Lung (tissue), 12 donors: ENCODE data around the gene GMFB. TPM values are rescaled to one million over a fixed set of nuclear protein-coding genes. Genes with fewer than 3 reads are reported as not detected.

Experiments
- ATAC-seq: fragments of 200-7000 bp; cut with Tn5 transposase; one replicate; pipeline ENCODE4 v1.9.1; 2020; ENCODE audit warnings: moderate number of reproducible peaks; ENCODE audit not compliant: insufficient read depth, low FRiP score
- DNase-seq, 3 donors: peaks; one replicate each; pipeline ENCODE4 v3.0.0-alpha.2; 2013 to 2017
- H3K27ac ChIP-seq, 2 donors: one replicate each; pipeline ENCODE4 v1.5.1; 2013; ENCODE audit warnings: mild to moderate bottlenecking in 2 of 2, moderate library complexity in 2 of 2, control low read depth in 1 of 2, inconsistent platforms in 1 of 2, low read depth in 1 of 2, low read length in 1 of 2
- H3K27me3 ChIP-seq, 3 donors: one replicate each; pipeline ENCODE4 v1.5.1; 2013; ENCODE audit warnings: low read length in 2 of 3; ENCODE audit not compliant: control insufficient read depth in 3 of 3, insufficient read depth in 3 of 3
- H3K36me3 ChIP-seq, 4 donors: one replicate each; pipeline ENCODE4 v1.5.1; 2013; ENCODE audit warnings: low read length in 4 of 4, mild to moderate bottlenecking in 1 of 4, moderate library complexity in 1 of 4; ENCODE audit not compliant: control insufficient read depth in 4 of 4, insufficient read depth in 4 of 4
- H3K4me1 ChIP-seq, 5 donors: one replicate each; pipeline ENCODE4 v1.5.1; 2013; ENCODE audit warnings: low read length in 5 of 5, mild to moderate bottlenecking in 2 of 5, moderate library complexity in 1 of 5; ENCODE audit not compliant: control insufficient read depth in 5 of 5, insufficient read depth in 5 of 5
- H3K4me3 ChIP-seq: one replicate; pipeline ENCODE4 v1.5.1; 2013; ENCODE audit warnings: mild to moderate bottlenecking, control low read depth, moderate library complexity
- H3K9ac ChIP-seq, 2 donors: one replicate each; pipeline ENCODE4 v1.5.1; 2013; ENCODE audit warnings: low read length in 2 of 2, control low read depth in 1 of 2; ENCODE audit not compliant: insufficient read depth in 1 of 2
- H3K9me3 ChIP-seq, 4 donors: one replicate each; pipeline ENCODE4 v1.5.1; 2013; ENCODE audit warnings: low read length in 3 of 4, mild to moderate bottlenecking in 1 of 4, moderate library complexity in 1 of 4; ENCODE audit not compliant: control insufficient read depth in 4 of 4, insufficient read depth in 3 of 4
- CTCF ChIP-seq: IDR thresholded peaks from 2 replicates; pipeline ENCODE4 v1.5.1; 2012; ENCODE audit warnings: mild to moderate bottlenecking; ENCODE audit errors: control extremely low read depth, extremely low read depth
- WGBS, 2 donors: extraction: QIAGEN DNeasy Blood & Tissue Kit; methylation state at CpG; one replicate each; pipeline ENCODE4 v1.1.7; 2013; 5-methylcytosine and 5-hydroxymethylcytosine counted together
- polyA plus RNA-seq, 2 donors: library from polyadenylated mRNA; stranded (reverse); fragments of 200-250 nt; gene quantifications; one replicate each; pipeline ENCODE4 v1.2.1, GENCODE V29; 2013
- total RNA-seq, 2 donors: library from RNA; depleted of rRNA in 1 of 2; stranded (reverse); fragments of >200 nt in 1 of 2; gene quantifications; one replicate each; pipeline ENCODE4 v1.2.1, GENCODE V29; 2014 to 2021
- donor health status: control.
- donor health status: control.
- donor health status: Bipolar disorder and iron deficiency.
- donor health status: healthy.
- donor health status: DM: yes; HTN: yes; CAD: no.

Gene GMFB
- total and polyA plus RNA-seq, 4 donors = 15.6 to 55.8 (median 35.9) TPM

- Histone ChIP-seq H3K4me3 (peak within 1 kb of the TSS; percentile 92), H3K27ac (peak within 1 kb of the TSS; percentile 67 to 85)
Observed at GRCh38 chr14:54509546-54510501, 21.0 kb upstream of the GMFB start, which contains the start of gene CGRRF1. CGRRF1 (plus strand) TSS chr14:54509906; CDS start chr14:54509960, 54 bp downstream.

GRCh38 chr14:54503486-54503885 lies 14.7 kb upstream of the GMFB start:
- TF ChIP-seq CTCF = no peak
- WGBS, 2 donors = 57 to 70% methylated on average over 3 of the region's 3 CpGs
- H3K9ac ChIP-seq = no peak overlapping the region
- DNase-seq (peak; percentile 14 to 45 (median 29)), ATAC-seq (no peak)
- H3K36me3 ChIP-seq = no peaks in the 10 kb centered on the region
- H3K4me3 ChIP-seq = no peak overlapping the region
- H3K4me1 ChIP-seq = no peaks in the 10 kb centered on the region
- no peak overlapping the region for H3K27ac ChIP-seq
- H3K9me3 ChIP-seq = no peaks in the 10 kb centered on the region
- H3K27me3 ChIP-seq = no peaks in the 10 kb centered on the region

More at GRCh38 chr14:54509546-54510501, 21.0 kb upstream of the GMFB start, which contains the start of gene CGRRF1:
- Histone ChIP-seq H3K36me3 (peaks cover 0 to 7% (median under 1%) of the 10 kb centered on the region in 4 donors), H3K4me1 (peaks cover 0 to 25% (median 2%) of the 10 kb centered on the region in 5 donors), H3K9me3 (no peaks in the 10 kb centered on the region), H3K27me3 (no peaks in the 10 kb centered on the region), H3K9ac (peak within 1 kb of the TSS; percentile 83 to 95)
- DNase-seq (peak; percentile 99), ATAC-seq (peak; percentile 100)
- peak; percentile 54 for TF ChIP-seq CTCF
- WGBS, 2 donors = 0% methylated on average over 66 of the region's 66 CpGs

- H3K27ac ChIP-seq = peak overlapping the region in 1 of 2 donors; percentile 66
- no peaks in the 10 kb centered on the region for H3K27me3 ChIP-seq
- DNase-seq = no peak
- H3K4me3 ChIP-seq = no peak overlapping the region
- no peaks in the 10 kb centered on the region for H3K9me3 ChIP-seq
- H3K9ac ChIP-seq = no peak overlapping the region
- peaks cover 0 to 3% (median 0%) of the 10 kb centered on the region in 5 donors for H3K4me1 ChIP-seq
- H3K36me3 ChIP-seq = no peaks in the 10 kb centered on the region
- WGBS, 2 donors = 10 to 45% methylated on average over 2 of the region's 2 CpGs
- no peak for TF ChIP-seq CTCF
- ATAC-seq = no peak
Observed at GRCh38 chr14:54502602-54503001, 13.8 kb upstream of the GMFB start.
